Epithelial cell of proximal tubule (primary cell): ENCODE results near the gene HES6. TPM values are rescaled to one million over a fixed set of nuclear protein-coding genes. Genes with fewer than 3 reads are reported as not detected.

ENCODE experiments used
- DNase-seq: peaks from one replicate; pipeline ENCODE4 v3.0.0-alpha.2; 2011; ENCODE audit warnings: low read depth
- H3K4me3 ChIP-seq: 2 replicates; pipeline ENCODE4 v1.5.1; 2011; ENCODE audit warnings: low read depth, mild to moderate bottlenecking, low read length
- total RNA-seq: library from RNA; depleted of rRNA; stranded (reverse); fragments of >200 nt; gene quantifications from 2 replicates; pipeline ENCODE4 v1.2.3, GENCODE V29; 2015
- TF ChIP-seq, protein P1 (sequence below): conservative IDR thresholded peaks from 2 replicates; pipeline ENCODE4 v1.5.1; 2012; ENCODE audit warnings: low read depth, mild to moderate bottlenecking, low read length

Gene HES6
- total RNA-seq, 1 donor from 2014 or later: 25.5 TPM

DNA sequence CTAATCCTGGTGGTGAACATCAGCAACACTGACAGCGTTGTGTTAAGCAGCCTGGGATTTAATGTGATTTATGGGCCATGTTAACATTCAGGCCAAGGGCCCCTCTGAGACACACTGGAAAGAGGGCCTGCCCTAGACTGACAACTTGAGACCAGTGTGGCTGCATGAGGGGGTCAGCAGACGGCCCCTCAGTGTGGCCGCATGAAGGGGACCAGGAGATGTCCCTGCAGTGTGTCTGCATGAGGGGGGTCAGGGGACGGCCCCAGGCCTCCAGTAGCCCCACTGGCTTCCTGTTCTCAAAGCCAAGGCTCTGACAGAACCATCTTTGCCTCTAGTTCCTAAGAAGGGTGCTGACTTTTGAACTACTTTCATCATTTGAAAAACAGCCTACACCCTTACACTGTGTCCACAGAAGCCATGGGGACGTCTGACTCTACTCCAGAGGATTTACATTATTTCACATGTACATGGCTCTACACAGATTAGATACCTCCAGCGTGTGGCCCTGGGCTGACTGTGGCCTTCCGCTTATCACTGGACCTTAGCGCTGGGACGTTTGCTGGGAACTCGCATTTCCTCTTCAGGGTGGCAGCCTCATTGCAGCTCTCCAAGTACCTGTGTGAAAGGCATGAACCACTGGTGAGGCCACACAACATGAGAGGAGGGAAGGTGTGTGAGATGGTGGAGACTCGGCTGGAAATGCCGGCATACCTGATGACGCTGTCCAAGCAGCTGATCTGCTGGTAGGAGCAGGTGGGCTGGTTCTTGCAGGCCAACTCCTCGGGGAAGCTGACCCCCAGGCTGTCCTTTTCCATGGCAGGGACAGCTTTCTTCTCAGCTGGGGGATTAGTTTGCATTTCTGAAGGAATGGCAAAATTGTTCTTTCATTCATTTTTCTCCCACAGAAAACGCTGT is 18.2 kb upstream of the HES6 start:
- TF ChIP-seq, protein P1, sequence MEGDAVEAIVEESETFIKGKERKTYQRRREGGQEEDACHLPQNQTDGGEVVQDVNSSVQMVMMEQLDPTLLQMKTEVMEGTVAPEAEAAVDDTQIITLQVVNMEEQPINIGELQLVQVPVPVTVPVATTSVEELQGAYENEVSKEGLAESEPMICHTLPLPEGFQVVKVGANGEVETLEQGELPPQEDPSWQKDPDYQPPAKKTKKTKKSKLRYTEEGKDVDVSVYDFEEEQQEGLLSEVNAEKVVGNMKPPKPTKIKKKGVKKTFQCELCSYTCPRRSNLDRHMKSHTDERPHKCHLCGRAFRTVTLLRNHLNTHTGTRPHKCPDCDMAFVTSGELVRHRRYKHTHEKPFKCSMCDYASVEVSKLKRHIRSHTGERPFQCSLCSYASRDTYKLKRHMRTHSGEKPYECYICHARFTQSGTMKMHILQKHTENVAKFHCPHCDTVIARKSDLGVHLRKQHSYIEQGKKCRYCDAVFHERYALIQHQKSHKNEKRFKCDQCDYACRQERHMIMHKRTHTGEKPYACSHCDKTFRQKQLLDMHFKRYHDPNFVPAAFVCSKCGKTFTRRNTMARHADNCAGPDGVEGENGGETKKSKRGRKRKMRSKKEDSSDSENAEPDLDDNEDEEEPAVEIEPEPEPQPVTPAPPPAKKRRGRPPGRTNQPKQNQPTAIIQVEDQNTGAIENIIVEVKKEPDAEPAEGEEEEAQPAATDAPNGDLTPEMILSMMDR: no peak
- H3K4me3 ChIP-seq: no peak overlapping the region
- no peak for DNase-seq

DNA sequence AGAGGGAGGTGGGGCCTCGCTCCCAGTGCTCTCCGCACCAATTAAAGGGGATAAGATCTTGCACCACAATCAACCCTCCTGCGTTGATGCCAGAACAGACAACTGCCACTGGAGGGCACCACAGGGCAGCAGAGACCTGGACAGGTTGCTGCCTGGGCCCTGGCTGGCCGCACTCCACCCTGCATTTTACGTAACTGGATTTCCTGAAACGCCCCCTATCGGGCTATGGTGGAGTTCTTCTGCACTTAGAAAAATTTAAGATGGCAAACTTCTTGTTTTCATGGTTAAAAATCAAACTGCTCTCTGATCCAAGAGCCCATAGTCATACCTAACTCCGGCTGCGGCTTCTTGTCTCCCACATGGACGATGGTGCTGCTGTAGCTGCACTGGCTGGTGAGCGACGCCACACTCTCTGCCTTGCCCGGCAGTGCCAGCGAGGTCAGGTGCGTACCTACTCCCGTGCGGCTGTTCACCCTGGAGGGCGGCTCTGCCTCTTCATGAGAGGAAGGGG is 16.8 kb upstream of the HES6 start:
- TF ChIP-seq, protein P1: peak; percentile 100
- no peak overlapping the region for H3K4me3 ChIP-seq
- peak; percentile 82 for DNase-seq

DNA sequence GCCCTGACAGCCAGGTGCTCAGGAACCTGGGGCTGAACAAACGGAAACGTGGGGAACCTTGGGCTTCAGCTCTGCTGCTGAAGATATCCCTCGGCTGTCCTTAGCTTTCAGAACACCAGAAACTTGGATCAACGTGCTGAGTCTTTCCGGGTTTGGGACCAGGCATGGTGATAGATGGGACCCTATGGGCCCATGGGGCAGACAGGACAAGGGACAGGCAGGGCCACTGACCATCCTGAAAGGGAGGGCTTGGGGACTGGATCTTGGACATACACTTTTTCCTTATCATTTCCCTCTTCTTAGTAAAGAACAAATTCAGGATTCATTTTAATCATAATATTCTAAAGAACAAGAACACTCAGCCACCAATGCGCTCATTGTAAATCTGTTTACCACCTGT is 16.3 kb upstream of the HES6 start:
- TF ChIP-seq, protein P1: no peak
- DNase-seq: no peak
- H3K4me3 ChIP-seq: no peak overlapping the region

- TF ChIP-seq, protein P1: no peak
- H3K4me3 ChIP-seq: no peak overlapping the region
- DNase-seq: no peak
Measured at GRCh38 chr2:238255636-238256035, 15.8 kb upstream of the HES6 start.

GRCh38 chr2:238255151-238255551 is 15.3 kb upstream of the HES6 start:
- DNase-seq: no peak
- TF ChIP-seq, protein P1: no peak
- no peak overlapping the region for H3K4me3 ChIP-seq

- no peak for DNase-seq
- TF ChIP-seq, protein P1: no peak
- H3K4me3 ChIP-seq: no peak overlapping the region
Measured at GRCh38 chr2:238254095-238254723, 14.4 kb upstream of the HES6 start.
